GM12801 (cell line): ENCODE data around the gene COL1A1.

ENCODE experiments used
- TF ChIP-seq, protein P1 (sequence below): IDR thresholded peaks from one replicate; pipeline ENCODE4 v1.5.1; 2011; ENCODE audit warnings: control low read depth; ENCODE audit not compliant: insufficient read length; ENCODE audit errors: extremely low read depth

COL1A1 gene

DNA sequence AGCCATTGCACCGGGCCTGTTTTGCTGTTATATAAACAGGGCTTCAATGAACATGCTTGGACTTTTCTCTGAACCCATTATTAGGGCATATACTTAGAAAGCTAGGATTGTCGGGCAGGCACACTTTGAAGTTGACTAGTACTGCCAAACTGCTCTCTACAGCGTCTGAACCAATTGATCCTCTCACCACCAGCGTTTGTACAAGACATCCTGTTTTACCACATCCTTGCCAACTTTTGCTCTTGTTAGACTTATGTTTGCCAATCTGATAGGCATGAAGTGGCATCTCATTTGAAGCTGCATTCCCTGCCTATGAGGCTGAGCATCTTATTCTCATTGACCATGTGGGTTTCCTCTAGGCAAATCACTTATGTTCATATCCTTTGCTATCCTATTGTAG is 43.5 kb downstream of the COL1A1 start:
- TF ChIP-seq, protein P1, sequence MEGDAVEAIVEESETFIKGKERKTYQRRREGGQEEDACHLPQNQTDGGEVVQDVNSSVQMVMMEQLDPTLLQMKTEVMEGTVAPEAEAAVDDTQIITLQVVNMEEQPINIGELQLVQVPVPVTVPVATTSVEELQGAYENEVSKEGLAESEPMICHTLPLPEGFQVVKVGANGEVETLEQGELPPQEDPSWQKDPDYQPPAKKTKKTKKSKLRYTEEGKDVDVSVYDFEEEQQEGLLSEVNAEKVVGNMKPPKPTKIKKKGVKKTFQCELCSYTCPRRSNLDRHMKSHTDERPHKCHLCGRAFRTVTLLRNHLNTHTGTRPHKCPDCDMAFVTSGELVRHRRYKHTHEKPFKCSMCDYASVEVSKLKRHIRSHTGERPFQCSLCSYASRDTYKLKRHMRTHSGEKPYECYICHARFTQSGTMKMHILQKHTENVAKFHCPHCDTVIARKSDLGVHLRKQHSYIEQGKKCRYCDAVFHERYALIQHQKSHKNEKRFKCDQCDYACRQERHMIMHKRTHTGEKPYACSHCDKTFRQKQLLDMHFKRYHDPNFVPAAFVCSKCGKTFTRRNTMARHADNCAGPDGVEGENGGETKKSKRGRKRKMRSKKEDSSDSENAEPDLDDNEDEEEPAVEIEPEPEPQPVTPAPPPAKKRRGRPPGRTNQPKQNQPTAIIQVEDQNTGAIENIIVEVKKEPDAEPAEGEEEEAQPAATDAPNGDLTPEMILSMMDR: no peak

- TF ChIP-seq, protein P1: no peak
These were observed 46.2 kb downstream of the COL1A1 start for GRCh38 chr17:50155115-50155819.

DNA sequence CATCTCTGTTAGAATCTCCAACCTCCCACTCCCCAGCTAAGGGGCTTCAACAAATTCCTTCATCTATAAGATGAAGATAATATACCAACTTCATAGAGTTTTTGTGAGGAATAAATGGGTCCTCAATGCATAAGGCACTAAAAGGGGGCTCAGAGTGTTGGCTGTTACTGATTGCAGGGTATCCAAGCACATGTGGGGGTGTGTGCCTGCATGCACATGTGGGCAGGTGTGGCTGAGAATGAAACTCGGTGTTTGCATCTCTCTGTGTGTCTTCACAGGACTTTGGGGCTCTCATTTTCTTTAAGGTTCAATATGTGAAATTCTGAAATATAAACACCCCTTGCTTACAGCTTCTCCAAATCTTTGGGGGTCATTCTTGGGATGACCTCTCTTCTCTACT is 46.8 kb downstream of the COL1A1 start:
- TF ChIP-seq, protein P1: no peak

GRCh38 chr17:50153650-50154575 is 47.5 kb downstream of the COL1A1 start:
- TF ChIP-seq, protein P1: no peak

GRCh38 chr17:50152736-50153135 is 48.7 kb downstream of the COL1A1 start:
- TF ChIP-seq, protein P1: no peak

- TF ChIP-seq, protein P1: no peak
These were observed 49.4 kb downstream of the COL1A1 start for GRCh38 chr17:50151937-50152547.
